HepG2 (cell line): Measurements from ENCODE around the gene BANP. TPM values are rescaled to one million over a fixed set of nuclear protein-coding genes. Genes with fewer than 3 reads are reported as not detected.

ENCODE experiments used
- HIVEP1 ChIP-seq: sonication (generic); formaldehyde crosslinking; IDR thresholded peaks from 2 replicates; pipeline ENCODE4 v1.4.0; 2020; ENCODE audit warnings: mild to moderate bottlenecking, missing genetic modification reagents
- MED8 ChIP-seq: sonication (generic); formaldehyde crosslinking; IDR thresholded peaks from 2 replicates; pipeline ENCODE4 v1.8.1; 2023; ENCODE audit warnings: mild to moderate bottlenecking, missing genetic modification reagents; ENCODE audit not compliant: insufficient replicate concordance
- NFAT5 ChIP-seq: sonication (generic); formaldehyde crosslinking; IDR thresholded peaks from 2 replicates; pipeline ENCODE4 v1.4.0; 2020; ENCODE audit warnings: missing genetic modification reagents
- RBFOX2 ChIP-seq: fragments of 200-400 bp; formaldehyde crosslinking; IDR thresholded peaks from 2 replicates; pipeline ENCODE4 v1.6.1; 2017; ENCODE audit warnings: low read depth, mild to moderate bottlenecking, low read length
- RFXAP ChIP-seq: sonication (generic); formaldehyde crosslinking; IDR thresholded peaks from 2 replicates; pipeline ENCODE4 v1.4.0; 2020; ENCODE audit warnings: missing genetic modification reagents, borderline replicate concordance
- SMAD3 ChIP-seq: sonication (generic); formaldehyde crosslinking; IDR thresholded peaks from 2 replicates; pipeline ENCODE4 v1.4.0; 2020; ENCODE audit warnings: missing genetic modification reagents
- SMC3 ChIP-seq: IDR thresholded peaks from 2 replicates; pipeline ENCODE4 v1.6.1; 2011; ENCODE audit warnings: low read length, improper control_type of control experiment
- SRSF9 ChIP-seq: fragments of 200-400 bp; formaldehyde crosslinking; IDR thresholded peaks from 2 replicates; pipeline ENCODE4 v1.6.1; 2018; ENCODE audit warnings: borderline replicate concordance, mild to moderate bottlenecking, low read depth, low read length; ENCODE audit not compliant: insufficient read depth, poor library complexity, severe bottlenecking
- SSRP1 ChIP-seq: IDR thresholded peaks from 2 replicates; pipeline ENCODE4 v1.6.1; 2016; ENCODE audit warnings: control low read depth
- TAF15 ChIP-seq: fragments of 200-400 bp; formaldehyde crosslinking; IDR thresholded peaks from one replicate; pipeline ENCODE4 v1.6.1; 2018; ENCODE audit warnings: mild to moderate bottlenecking, low read depth, low read length; ENCODE audit not compliant: poor library complexity, severe bottlenecking
- TEAD3 ChIP-seq: optimal IDR thresholded peaks from 2 replicates; pipeline ENCODE3; 2016; ENCODE audit warnings: borderline replicate concordance
- U2AF2 ChIP-seq: fragments of 200-400 bp; formaldehyde crosslinking; IDR thresholded peaks from 2 replicates; pipeline ENCODE4 v1.6.1; 2017; ENCODE audit warnings: low read depth, mild to moderate bottlenecking, low read length
- ZBTB20 ChIP-seq: sonication (generic); formaldehyde crosslinking; IDR thresholded peaks from 2 replicates; pipeline ENCODE4 v1.8.1; 2023; ENCODE audit warnings: missing genetic modification reagents, low read depth, mild to moderate bottlenecking, borderline replicate concordance
- ZBTB33 ChIP-seq: sonication (generic); formaldehyde crosslinking; IDR thresholded peaks from 2 replicates; pipeline ENCODE4 v1.4.0; 2020; ENCODE audit warnings: missing genetic modification reagents
- ZBTB49 ChIP-seq: sonication (generic); formaldehyde crosslinking; IDR thresholded peaks from 2 replicates; pipeline ENCODE4 v1.4.0; 2020; ENCODE audit warnings: missing genetic modification reagents, borderline replicate concordance
- ZBTB8A ChIP-seq: sonication (generic); formaldehyde crosslinking; IDR thresholded peaks from 2 replicates; pipeline ENCODE4 v1.4.0; 2020; ENCODE audit warnings: mild to moderate bottlenecking, low read depth, missing genetic modification reagents, borderline replicate concordance
- ZNF224 ChIP-seq: sonication (generic); formaldehyde crosslinking; IDR thresholded peaks from 2 replicates; pipeline ENCODE4 v1.5.0; 2020; ENCODE audit warnings: mild to moderate bottlenecking, missing genetic modification reagents
- ZNF335 ChIP-seq: sonication (generic); formaldehyde crosslinking; IDR thresholded peaks from 2 replicates; pipeline ENCODE4 v1.4.0; 2020; ENCODE audit warnings: missing genetic modification reagents
- ZNF451 ChIP-seq: sonication (generic); formaldehyde crosslinking; IDR thresholded peaks from 2 replicates; pipeline ENCODE4 v1.5.0; 2020; ENCODE audit warnings: mild to moderate bottlenecking, missing genetic modification reagents
- ZNF598 ChIP-seq: sonication (generic); formaldehyde crosslinking; IDR thresholded peaks from 2 replicates; pipeline ENCODE4 v1.5.1; 2020; ENCODE audit warnings: mild to moderate bottlenecking, missing genetic modification reagents, borderline replicate concordance
- ZNF629 ChIP-seq: sonication (generic); formaldehyde crosslinking; conservative IDR thresholded peaks from 2 replicates; pipeline ENCODE4 v1.5.0; 2020; ENCODE audit warnings: missing genetic modification reagents
- ZNF740 ChIP-seq: sonication (generic); formaldehyde crosslinking; IDR thresholded peaks from 2 replicates; pipeline ENCODE4 v1.4.0; 2020; ENCODE audit warnings: missing genetic modification reagents
- polyA plus RNA-seq, 8 experiments: library from polyadenylated mRNA; depleted of rRNA in 3 of 8; stranded (reverse) in 7 of 8; unstranded in 1 of 8; fragments of >200 nt; fragmentation: Illumina TruSeq in 4 of 8; extraction: Trizol in 4 of 8; gene quantifications; 2 replicates each; pipeline versions ENCODE4 v1.2.1 to v1.2.3, GENCODE V29; 2011 to 2016; ENCODE audit warnings: low read depth in 4 of 8, missing spikeins in 1 of 8, mixed read lengths in 1 of 8; ENCODE audit not compliant: insufficient read depth in 1 of 8
- total RNA-seq, 5 experiments: library from RNA; depleted of rRNA; stranded (reverse); fragments of >200 nt; fragmentation: Illumina TruSeq; extraction: Trizol; gene quantifications; 2 replicates each; pipeline ENCODE4 v1.2.3, GENCODE V29; 2016; ENCODE audit warnings: low read depth in 1 of 5

Gene BANP
- total and polyA plus RNA-seq, 2 of the 13 experiments (the other 11 are each of a cell fraction or from before 2014, with no cell fraction given): 20.2 to 23.8 TPM

- TF ChIP-seq NFAT5: no peak
- TF ChIP-seq RBFOX2: no peak
- TF ChIP-seq RFXAP (CRISPR knock-in tag): no peak
- TF ChIP-seq SRSF9: no peak
- TF ChIP-seq ZNF598: no peak
- no peak for TF ChIP-seq MED8 (CRISPR knock-in tag)
- no peak for TF ChIP-seq ZNF224 (CRISPR knock-in tag)
- TF ChIP-seq HIVEP1: no peak
- no peak for TF ChIP-seq U2AF2
- TF ChIP-seq ZNF335 (CRISPR knock-in tag): no peak
- no peak for TF ChIP-seq ZNF629 (CRISPR knock-in tag)
- TF ChIP-seq ZBTB49 (CRISPR knock-in tag): no peak
- TF ChIP-seq TEAD3 (CRISPR knock-in tag): no peak
- no peak for TF ChIP-seq ZNF740 (CRISPR knock-in tag)
- TF ChIP-seq SMAD3: no peak
- no peak for TF ChIP-seq ZBTB20 (CRISPR knock-in tag)
- TF ChIP-seq TAF15: no peak
- no peak for TF ChIP-seq ZNF451 (CRISPR knock-in tag)
- TF ChIP-seq SMC3: no peak
- TF ChIP-seq SSRP1: no peak
- TF ChIP-seq ZBTB33 (CRISPR knock-in tag): peak; percentile 84
- no peak for TF ChIP-seq ZBTB8A (CRISPR knock-in tag)
These were observed 19.7 kb upstream of the BANP start (continued) for GRCh38 chr16:87931504-87931903.
